ENCODE results near the gene SRRM5.
"Not testable (repeated sequence)": the region's sequence is repeated elsewhere in the genome, so short reads cannot be mapped to it uniquely, and the experiment has no call there.

The SRRM5 gene

DNA sequence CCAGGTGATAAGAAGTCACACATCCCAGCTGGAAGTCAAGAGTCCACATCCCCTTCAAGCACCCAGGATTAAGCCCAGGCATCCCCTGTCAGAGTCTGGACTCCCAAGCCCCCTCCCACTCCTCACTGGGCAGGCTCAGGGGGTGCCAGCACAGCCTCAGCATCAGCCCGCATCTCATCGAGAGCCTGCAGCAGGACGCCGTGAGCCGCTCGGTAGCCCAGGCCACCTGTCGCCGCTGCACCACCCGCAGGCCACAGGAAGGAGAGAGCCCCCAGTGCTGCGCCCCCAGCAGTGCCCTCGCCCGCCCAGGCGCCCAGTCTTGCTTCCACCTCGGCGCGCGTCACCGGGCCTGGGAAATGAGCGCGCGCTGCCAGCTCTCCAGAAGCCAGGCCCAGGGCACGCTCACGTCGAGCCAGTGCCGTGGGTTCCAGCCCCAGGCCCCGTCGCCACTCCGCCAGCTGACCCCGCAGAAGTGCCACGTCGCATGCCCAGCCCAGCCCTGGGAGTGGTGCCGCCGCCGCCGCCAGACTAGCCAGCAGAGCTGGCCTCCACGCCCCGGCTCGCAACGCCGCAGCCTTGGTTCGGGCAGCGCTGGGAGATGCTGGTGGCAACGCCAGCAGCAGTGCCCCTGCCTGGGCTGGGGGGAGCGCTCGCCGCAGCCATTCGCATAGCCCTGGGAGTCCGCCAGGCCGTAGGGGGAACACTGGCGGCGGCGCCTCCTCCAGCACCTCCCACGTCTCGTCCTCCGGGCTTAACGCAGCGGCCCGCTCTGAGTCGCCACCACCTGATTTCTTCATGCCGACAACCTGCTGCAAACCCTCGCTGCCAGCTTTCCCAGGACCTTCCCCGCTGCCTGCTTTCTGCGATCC, 19.8 kb upstream of the SRRM5 start:
- DNase-seq = no peak

DNA sequence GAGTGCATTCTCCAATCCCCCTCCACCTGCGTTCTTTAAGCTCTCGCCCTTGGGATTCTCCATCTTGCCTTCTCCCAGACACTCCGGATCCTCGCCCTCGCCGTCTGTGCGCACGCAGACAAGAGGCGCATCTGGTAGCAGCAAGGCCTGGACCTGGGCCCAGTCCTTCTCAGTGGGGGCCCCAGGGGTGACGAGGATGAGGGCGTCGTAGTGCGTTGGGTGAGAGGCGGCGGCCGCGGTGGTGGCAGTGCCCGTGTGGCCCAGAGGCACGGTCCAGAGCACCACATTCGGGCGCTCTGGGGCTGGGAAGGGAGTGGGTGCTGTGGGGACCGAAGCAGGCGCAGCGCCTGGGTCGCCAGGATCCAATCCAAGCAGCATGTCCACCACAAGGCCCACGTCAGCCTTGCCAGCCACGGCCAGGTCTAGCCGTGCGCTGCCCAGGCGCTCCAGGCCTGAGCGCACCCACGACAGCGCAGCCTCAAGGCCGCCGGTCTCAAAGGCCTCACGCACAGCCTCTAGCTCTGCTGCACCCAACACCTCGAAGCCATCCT, 19.0 kb upstream of the SRRM5 start:
- no peak for DNase-seq

- no peak for DNase-seq
Observed at GRCh38 chr19:43594081-43594697, 17.7 kb upstream of the SRRM5 start.

DNA sequence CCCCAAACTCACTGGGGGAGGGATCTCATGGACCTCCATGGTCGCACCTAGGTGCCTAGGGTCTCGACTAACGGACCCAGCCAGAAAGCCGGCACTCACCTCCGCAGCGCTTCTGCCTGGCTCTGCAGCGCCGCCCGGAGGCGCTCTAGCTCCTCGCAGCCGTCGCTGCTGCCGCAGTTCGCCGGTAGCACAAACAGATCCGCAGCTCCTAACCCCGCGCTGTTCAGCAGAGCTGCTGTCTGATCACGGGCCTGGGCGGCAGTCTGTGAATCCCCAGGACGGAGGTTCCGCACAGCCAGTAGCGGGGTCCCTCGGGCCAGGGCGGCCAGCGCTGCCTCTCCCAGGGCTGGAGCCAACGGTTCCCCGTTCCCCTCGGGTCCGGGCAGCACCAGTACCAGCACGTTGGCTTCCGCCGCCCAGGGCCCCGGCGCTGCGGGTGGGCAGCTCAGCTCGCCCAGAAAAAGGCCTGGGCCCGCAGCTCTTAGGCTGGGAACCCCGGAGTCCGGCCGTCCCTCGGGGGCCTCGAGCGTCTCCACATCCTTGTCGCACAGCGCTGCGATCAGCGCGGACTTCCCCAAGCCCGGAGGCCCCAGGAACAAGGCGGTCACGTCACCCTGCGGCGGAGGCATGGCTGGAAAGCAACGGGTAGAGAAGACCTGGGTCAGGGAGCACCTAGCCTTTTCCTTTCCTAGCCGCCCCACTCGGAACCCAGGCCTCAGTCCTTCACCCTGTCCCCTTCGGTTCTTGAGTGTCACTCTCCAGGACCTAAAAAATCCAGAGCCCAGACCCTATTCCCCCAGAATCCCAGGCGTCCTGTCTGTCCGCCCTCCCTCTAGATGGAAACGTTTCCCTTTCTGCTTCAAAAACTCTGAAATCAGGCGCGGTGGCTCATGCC, 16.9 kb upstream of the SRRM5 start:
- DNase-seq = peak; percentile 62

DNA sequence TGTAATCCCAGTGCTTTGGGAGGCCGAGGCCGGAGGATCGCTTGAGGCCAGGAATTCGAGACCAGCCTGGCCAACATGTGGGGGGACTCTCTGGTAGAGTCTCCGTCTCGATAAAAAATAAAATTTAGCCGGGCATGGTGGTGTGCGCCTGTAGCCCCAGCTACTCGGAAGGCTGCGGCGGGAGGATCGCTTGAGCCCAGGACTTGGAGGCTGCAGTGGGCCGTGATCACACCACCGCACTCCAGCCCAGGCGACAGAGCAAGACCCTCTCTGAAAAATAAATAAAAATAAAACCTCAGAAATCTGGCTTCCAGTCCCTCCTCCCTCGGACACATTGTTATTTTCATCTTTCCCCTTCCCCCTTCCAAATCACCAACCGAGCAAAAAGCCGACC, 16.3 kb upstream of the SRRM5 start:
- no peak for DNase-seq

DNA sequence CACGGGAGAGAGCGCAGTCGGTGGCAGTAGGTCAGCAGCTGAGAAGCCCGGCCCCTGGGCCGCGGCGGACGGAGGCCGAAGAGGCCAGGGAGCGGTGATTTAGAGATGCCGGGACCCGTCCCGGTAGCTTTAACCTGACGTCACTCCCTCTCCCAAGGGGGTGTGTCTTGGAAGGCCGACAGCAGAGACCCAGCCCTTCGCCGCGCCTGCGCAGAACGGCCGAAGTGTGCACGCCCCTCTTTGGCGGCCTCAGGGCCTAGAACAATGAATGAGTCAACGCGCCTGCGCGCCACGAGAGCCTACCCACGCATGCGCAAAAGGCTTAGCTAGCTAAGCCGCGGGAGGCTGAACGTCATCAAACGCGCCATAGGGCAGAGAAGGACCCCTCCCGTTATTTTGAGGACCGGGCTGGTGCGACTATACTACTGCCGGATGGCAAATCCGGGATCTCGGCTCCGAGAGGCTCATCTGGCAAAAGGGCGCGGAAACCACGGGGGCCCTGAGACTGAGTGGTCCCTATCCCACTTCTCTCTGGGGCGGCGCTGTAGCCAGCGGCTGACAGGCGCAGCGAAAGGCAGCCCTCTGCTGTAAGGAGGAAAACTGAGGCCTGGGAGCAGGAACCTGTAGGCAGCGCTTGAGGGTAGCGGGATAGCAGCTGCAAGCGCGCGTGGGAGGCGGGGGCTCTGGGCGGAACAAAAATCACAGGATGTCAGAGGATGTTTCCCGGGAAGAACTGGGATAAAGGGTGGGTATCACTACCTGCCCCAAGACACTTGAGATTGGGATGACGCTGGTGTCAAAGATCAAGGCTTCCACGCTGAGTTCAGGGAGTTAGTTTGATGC, 15.7 kb upstream of the SRRM5 start, which contains the start of the genes IRGQ and ZNF576:
Gene IRGQ (minus strand): TSS at position 136 of the 843 bp plus-strand sequence. CDS start 796 bp downstream, outside the sequence.
Gene ZNF576 (plus strand): TSS at position 597 of the 843 bp plus-strand sequence. CDS start 514 bp downstream, outside the sequence.
- peak; percentile 100 for DNase-seq

- no peak for DNase-seq
Observed at GRCh38 chr19:43596842-43597461, 14.9 kb upstream of the SRRM5 start.

DNA sequence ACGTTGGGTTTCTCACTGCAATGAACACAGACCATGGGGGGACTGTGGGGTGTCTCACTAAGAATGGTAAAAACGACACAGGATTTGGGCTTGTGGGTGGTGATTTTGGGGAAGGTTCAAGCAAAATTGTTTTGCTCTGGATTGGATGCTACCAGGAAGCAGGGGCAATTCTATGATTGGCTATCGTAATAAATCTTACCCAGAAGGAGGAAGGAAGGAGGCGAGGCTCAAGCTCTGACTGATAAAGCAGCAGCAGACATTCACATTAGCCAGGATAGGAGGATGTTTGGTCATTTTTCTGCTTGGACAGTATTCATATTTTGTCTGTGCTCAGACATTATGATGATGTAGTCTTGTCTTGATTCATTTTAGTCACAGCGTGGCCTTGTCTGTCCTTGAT, 14.0 kb upstream of the SRRM5 start:
- no peak for DNase-seq

GRCh38 chr19:43598445-43599240, 13.2 kb upstream of the SRRM5 start:
- DNase-seq = no peak

DNA sequence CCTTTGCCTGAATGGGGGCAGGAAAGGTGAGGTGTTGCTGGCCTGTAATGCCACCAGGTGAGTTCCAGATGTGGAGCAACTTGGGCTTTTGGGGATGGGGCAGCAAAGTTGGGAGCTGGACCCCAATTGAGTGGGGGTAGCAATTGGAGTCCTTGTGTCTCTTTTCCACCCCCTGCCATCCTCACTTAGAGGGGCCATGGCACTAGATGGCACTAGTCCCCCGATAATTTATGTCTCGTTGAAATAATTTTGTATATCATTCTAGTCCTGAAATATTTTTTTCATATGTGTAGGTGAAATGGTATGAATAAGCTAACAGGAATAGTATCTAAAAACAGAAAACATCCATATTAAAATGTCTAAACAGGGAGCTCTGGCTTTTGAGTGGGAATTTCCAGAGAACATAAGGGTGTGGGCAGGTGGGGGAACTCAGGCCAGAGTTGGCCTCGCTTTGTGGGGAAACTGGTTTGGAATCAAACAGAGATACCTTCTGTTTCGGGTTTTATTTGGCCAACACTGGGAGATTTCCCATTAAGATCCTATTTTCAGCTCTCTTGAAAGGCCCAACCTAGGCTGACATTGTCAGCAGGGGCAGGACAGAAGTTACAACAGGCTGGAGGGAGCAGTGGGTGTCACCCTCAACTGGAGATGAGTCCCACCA, 12.1 kb upstream of the SRRM5 start:
- no peak for DNase-seq

GRCh38 chr19:43600326-43600725, 11.6 kb upstream of the SRRM5 start:
- not testable (repeated sequence) for DNase-seq

DNA sequence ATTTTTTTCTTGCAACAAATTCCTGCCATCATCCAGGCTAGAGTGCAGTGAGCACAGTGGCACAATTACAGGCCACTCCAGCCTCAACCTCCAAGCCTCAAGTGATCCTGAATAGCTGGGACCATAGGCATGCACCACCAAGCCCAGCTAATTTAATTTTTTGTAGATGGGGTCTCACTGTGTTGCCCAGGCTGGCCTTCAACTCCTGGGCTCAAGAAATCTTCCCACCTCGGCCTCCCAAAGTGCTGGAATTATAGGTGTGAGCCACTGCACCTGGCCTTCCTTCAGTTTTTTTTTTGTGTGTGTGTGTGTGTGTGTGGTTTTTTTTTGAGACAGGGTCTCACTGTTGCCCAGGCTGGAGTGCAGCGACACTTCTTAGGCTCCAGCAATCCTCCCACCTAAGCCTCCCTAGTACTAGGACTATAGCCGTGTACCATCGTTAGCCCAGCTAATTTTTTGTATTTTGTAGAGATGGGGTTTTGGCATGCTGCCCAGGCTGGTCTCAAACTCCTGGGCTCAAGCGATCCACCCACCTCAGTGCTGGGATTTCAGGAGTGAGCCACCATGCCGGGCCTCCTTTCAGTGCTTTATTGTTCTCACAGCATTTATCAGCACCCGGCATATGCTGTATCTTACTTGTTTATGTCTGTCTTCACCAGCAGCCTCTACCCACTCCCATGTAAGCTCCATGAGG, 5.9 kb upstream of the SRRM5 start:
- no peak for DNase-seq

DNA sequence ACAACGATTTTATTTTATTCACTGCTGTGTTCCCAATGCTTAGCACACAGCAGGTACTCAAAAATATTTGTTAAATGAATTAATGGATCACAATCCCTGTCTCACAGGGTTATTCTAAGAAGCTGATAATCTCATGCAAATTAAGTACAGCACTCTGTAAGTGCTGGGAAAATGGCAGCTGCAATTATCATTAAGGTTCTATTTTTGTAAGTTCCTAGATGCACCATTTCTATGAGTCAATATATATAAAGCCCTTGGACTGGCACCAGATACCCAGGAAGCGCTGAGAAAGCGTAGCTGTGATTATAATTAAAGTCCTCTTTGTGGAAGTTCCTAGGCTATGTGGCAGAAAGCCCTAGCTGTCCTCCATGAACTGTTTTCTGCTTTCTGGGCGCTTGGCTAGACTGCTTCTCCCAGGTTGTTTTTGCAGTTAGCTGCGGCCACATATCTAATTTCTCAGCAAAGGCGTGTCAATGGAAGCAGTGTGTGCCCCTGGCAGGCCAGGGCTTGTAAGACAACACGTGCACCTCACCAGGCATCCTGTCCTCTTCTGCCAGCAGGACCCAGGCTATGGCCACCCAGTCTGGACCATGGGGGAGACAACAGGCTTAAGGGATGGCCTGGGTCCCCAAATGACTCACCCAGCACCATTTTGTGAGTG, 5.2 kb upstream of the SRRM5 start:
- no peak for DNase-seq

DNA sequence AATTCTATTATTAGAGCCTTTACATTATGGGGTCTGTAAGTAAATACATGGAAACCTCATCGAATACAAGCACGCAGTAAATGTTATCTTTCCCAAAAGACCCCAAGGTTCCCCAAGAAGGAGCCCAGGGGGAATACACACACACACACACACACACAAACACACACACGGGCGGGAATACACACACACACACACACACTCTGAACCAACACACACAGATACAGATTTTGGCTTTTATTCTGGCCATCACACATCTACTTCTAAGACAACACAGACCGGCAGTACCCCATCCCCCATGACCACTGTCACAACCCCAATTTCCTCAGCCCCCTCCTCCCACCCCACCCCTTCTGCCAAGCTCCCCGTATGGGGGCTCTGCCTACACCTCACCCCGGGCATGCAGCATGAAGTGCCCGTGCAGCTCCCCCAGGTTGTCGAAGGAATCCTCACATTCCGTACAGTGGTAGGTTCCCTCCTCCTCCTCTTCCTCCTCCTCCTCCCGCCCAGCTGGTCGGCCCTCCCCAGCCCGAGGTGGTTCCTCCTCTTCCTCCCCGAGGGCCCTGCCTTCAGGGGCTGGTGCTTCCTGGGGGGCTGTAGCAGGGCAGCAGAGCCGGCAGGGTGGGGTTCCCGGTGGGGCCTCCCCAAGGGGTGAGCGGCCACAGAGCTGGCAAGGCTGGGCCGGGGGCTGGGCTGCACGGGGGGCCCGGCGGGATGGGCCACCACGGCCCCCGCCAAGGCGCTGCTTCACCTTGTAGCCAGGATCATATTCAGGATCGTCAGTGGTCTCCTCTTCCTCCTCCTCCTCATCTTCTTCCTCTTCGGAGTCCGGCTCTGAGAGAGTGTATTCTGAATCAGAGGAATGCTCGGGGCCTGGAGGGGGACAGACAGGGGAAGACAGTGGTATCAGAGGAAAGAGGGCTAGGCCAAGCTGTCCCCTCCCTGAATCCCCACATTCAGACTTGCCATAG, 4.4 kb upstream of the SRRM5 start:
- DNase-seq = no peak

- DNase-seq = no peak
Observed at GRCh38 chr19:43609872-43610271, 2.0 kb upstream of the SRRM5 start.

- no peak for DNase-seq
Observed at GRCh38 chr19:43610493-43610892, 1.4 kb upstream of the SRRM5 start.

DNA sequence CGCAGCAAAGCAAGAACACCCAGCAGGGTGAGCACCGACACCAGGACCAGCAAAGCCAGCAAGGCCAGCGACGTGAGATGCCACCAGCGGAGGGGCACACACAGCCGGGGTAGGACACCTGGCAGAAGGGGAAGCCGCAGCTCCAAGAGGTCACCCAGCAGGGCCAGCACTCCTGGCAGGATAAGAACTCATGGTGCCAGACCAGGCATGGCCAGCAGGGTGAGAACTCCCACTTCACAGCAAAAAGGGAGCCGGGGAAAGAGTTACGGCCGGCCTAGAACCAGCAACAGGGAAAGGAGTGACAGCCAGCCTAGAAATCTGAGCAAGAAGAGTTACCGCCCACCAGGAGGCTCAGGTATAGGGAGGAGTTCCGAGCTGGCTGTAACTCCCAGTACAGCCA, 486 bp downstream of the SRRM5 start:
- no peak for DNase-seq

DNA sequence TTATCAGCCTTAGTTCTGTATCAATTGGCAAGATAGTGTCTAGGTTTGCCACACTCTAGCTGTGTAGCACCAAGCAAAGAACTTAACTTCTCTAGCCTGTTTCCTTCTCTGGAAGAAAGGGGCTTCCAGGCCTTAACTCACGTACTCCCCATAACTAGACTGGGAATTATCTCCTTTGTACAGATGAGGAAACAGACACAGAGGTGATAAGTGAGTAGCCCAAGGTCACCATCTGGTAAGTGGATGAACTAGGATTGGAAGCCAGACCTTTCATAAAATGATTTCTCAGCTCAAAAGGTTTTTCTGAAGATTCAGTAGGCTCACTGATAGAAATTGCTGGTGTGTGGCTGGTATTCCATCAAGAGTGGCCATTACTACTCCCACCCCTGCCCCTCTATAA, 4.4 kb downstream of the SRRM5 start:
- DNase-seq = no peak

Measured in activated gamma-delta T cell treated with Interleukin-2 at 50 U/mL for 16 hours (primary cell).